ENCODE measurements around the gene WDR1.

The WDR1 gene

DNA sequence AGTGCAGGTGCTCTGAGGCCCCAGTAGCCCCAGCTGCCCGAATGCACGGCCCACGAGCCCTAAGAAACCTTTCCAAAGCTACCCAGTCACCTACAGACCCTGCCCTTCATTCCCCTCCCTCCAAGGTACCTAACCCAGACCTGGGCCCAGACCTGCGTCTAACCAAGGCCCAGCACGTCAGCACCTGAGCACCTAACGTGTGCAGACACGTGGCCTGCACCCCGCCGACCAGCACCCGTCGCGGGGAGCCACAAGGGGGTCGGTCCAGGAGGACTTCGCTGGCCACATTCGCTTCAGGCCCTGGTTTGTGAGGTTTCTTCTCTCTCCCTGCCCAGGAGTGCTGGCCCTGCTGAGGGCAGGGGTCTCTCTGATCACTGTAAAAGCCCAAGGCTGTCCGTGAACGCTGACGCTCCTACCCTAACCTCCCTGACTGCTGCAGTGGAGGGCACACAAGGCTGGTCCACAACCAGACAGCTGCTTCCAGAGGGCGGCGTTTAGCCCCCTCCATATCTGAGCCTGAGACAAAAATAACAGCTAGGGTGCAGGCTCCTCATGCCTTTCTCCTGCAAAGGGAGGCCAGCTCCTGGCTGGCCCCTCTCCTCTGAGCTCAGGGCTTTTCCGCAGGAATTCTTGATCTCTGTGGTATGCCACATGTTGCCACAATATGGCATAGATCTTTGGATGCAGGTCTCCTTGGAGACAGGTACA is 31.8 kb downstream of the WDR1 start:
- Histone ChIP-seq H3K4me1 (ENCODE audit: control insufficient read depth in 2 of 2, insufficient read depth in 2 of 2, low read length in 2 of 2) (peaks cover 5 to 6% of the 10 kb centered on the region in 2 donors), H3K9ac (ENCODE audit: low read depth in 1 of 2, low read length in 2 of 2) (no peak overlapping the region), H3K36me3 (ENCODE audit: control insufficient read depth in 2 of 2, insufficient read depth in 2 of 2, low read length in 2 of 2) (peaks cover 85 to 96% of the 10 kb centered on the region in 2 donors), H3K9me3 (ENCODE audit: control insufficient read depth in 2 of 2, low read length in 2 of 2) (no peaks in the 10 kb centered on the region), H3K4me3 (ENCODE audit: low read length in 2 of 2) (no peak overlapping the region), H3K27me3 (ENCODE audit: control insufficient read depth in 2 of 2, insufficient read depth in 2 of 2, low read length in 2 of 2) (no peaks in the 10 kb centered on the region), H3K27ac (ENCODE audit: low read depth in 2 of 2, low read length in 2 of 2) (peak overlapping the region in 1 of 2 donors; percentile 23)

GRCh38 chr4:10083861-10084641 is 32.5 kb downstream of the WDR1 start:
- Histone ChIP-seq H3K27ac (ENCODE audit: low read depth in 2 of 2, low read length in 2 of 2) (peak overlapping the region in 1 of 2 donors; percentile 23), H3K9me3 (ENCODE audit: control insufficient read depth in 2 of 2, low read length in 2 of 2) (no peaks in the 10 kb centered on the region)

GRCh38 chr4:10083331-10083771 is 33.2 kb downstream of the WDR1 start:
- Histone ChIP-seq H3K36me3 (ENCODE audit: control insufficient read depth in 2 of 2, insufficient read depth in 2 of 2, low read length in 2 of 2) (peaks cover 99% of the 10 kb centered on the region in 2 donors), H3K4me3 (ENCODE audit: low read length in 2 of 2) (no peak overlapping the region), H3K27me3 (ENCODE audit: control insufficient read depth in 2 of 2, insufficient read depth in 2 of 2, low read length in 2 of 2) (no peaks in the 10 kb centered on the region), H3K9me3 (ENCODE audit: control insufficient read depth in 2 of 2, low read length in 2 of 2) (no peaks in the 10 kb centered on the region), H3K27ac (ENCODE audit: low read depth in 2 of 2, low read length in 2 of 2) (no peak overlapping the region), H3K4me1 (ENCODE audit: control insufficient read depth in 2 of 2, insufficient read depth in 2 of 2, low read length in 2 of 2) (no peaks in the 10 kb centered on the region), H3K9ac (ENCODE audit: low read depth in 1 of 2, low read length in 2 of 2) (no peak overlapping the region)

More at GRCh38 chr4:10083861-10084641, 32.5 kb downstream of the WDR1 start:
- H3K27me3 ChIP-seq (ENCODE audit: control insufficient read depth in 2 of 2, insufficient read depth in 2 of 2, low read length in 2 of 2), result no peaks in the 10 kb centered on the region
- H3K4me1 ChIP-seq (ENCODE audit: control insufficient read depth in 2 of 2, insufficient read depth in 2 of 2, low read length in 2 of 2), result peaks cover 0 to 3% of the 10 kb centered on the region in 2 donors
- H3K36me3 ChIP-seq (ENCODE audit: control insufficient read depth in 2 of 2, insufficient read depth in 2 of 2, low read length in 2 of 2), result peaks cover 93 to 98% of the 10 kb centered on the region in 2 donors
- no peak overlapping the region for H3K4me3 ChIP-seq (ENCODE audit: low read length in 2 of 2)
- H3K9ac ChIP-seq (ENCODE audit: low read depth in 1 of 2, low read length in 2 of 2), result no peak overlapping the region

DNA sequence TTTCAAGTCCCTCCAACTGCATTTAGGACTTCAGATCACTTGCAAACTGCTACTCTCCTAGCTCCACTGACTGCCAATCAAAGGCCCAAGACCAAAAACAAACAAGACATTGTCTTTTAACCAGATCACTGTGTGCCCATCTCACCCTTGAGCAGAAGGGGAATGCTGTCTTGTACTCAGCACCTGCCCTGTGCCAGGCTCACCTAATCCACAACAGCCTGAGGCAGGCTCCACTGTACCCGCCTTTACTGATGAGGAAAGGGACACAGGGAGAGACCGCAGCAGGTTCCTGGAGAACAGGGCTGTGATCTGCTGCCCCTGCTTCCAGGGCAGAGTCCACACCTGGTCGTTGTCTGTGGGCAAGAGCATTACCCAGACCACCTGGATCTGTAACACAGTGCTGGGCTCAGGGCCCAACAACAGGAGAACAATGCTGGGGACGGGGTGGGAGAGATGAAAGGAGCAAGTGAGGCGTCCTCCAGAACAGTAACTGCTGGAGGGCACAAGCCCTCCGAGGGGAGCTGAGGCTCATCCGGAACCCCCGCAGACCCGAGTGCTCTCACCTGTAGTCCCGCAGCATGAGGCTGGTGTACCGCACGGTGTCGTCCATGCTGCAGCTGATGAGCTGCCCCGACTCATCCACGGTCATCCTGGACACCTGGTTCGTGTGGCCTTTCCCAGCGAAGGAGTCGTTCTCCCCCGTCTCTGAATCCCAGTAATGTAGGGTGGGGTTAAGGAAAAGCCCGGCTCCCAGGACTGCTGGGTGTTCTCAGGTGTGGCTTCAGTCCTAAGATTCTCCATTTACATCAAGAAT is 33.9 kb downstream of the WDR1 start:
- no peaks in the 10 kb centered on the region for H3K4me1 ChIP-seq (ENCODE audit: control insufficient read depth in 2 of 2, insufficient read depth in 2 of 2, low read length in 2 of 2)
- no peaks in the 10 kb centered on the region for H3K9me3 ChIP-seq (ENCODE audit: control insufficient read depth in 2 of 2, low read length in 2 of 2)
- H3K27ac ChIP-seq (ENCODE audit: low read depth in 2 of 2, low read length in 2 of 2), result no peak overlapping the region
- no peak overlapping the region for H3K9ac ChIP-seq (ENCODE audit: low read depth in 1 of 2, low read length in 2 of 2)
- no peaks in the 10 kb centered on the region for H3K27me3 ChIP-seq (ENCODE audit: control insufficient read depth in 2 of 2, insufficient read depth in 2 of 2, low read length in 2 of 2)
- H3K36me3 ChIP-seq (ENCODE audit: control insufficient read depth in 2 of 2, insufficient read depth in 2 of 2, low read length in 2 of 2), result peaks cover 99% of the 10 kb centered on the region in 2 donors
- no peak overlapping the region for H3K4me3 ChIP-seq (ENCODE audit: low read length in 2 of 2)

DNA sequence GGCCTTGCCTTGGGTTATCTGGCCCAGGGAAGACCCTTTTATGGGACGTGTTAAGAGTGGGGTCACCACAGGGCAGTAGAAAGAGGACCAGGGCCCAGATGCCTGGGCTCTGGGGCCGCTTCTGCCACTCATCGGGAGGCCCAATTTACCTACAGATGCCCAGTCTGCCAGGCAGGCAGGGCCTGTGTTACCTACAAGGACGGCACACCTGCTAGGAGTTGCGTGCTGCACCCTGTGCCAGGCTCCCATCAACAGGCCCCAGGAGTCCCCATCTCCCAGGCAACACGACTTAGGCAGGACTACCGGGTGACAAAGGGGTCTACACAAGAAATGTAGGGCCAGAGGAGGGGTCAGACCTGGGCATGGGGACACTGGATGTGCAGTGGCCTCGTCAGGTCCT is 34.6 kb downstream of the WDR1 start:
- no peak overlapping the region for H3K4me3 ChIP-seq (ENCODE audit: low read length in 2 of 2)
- H3K27me3 ChIP-seq (ENCODE audit: control insufficient read depth in 2 of 2, insufficient read depth in 2 of 2, low read length in 2 of 2), result no peaks in the 10 kb centered on the region
- no peaks in the 10 kb centered on the region for H3K4me1 ChIP-seq (ENCODE audit: control insufficient read depth in 2 of 2, insufficient read depth in 2 of 2, low read length in 2 of 2)
- no peak overlapping the region for H3K9ac ChIP-seq (ENCODE audit: low read depth in 1 of 2, low read length in 2 of 2)
- no peak overlapping the region for H3K27ac ChIP-seq (ENCODE audit: low read depth in 2 of 2, low read length in 2 of 2)
- H3K9me3 ChIP-seq (ENCODE audit: control insufficient read depth in 2 of 2, low read length in 2 of 2), result no peaks in the 10 kb centered on the region
- H3K36me3 ChIP-seq (ENCODE audit: control insufficient read depth in 2 of 2, insufficient read depth in 2 of 2, low read length in 2 of 2), result peaks cover 99% of the 10 kb centered on the region in 2 donors

DNA sequence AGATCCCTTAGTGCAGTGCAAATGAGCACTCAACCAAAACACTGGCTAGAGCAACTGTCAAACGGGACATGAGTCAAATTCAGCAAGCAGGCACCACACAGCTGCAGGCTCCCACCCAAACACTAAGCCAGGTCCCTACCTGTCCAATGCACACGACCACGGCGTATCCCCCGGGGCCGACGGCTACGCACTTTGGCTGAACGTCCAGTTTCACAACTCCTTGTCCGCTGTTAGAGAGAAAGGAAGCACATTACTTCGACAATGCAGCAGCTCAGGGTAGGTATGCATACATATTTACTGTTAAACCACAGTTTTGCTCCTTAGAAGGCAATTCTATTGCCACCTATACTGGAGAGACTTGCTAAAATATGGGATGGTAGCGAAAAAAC is 35.4 kb downstream of the WDR1 start:
- no peaks in the 10 kb centered on the region for H3K9me3 ChIP-seq (ENCODE audit: control insufficient read depth in 2 of 2, low read length in 2 of 2)
- H3K27ac ChIP-seq (ENCODE audit: low read depth in 2 of 2, low read length in 2 of 2), result no peak overlapping the region
- H3K27me3 ChIP-seq (ENCODE audit: control insufficient read depth in 2 of 2, insufficient read depth in 2 of 2, low read length in 2 of 2), result no peaks in the 10 kb centered on the region
- H3K9ac ChIP-seq (ENCODE audit: low read depth in 1 of 2, low read length in 2 of 2), result no peak overlapping the region
- no peaks in the 10 kb centered on the region for H3K4me1 ChIP-seq (ENCODE audit: control insufficient read depth in 2 of 2, insufficient read depth in 2 of 2, low read length in 2 of 2)
- no peak overlapping the region for H3K4me3 ChIP-seq (ENCODE audit: low read length in 2 of 2)
- H3K36me3 ChIP-seq (ENCODE audit: control insufficient read depth in 2 of 2, insufficient read depth in 2 of 2, low read length in 2 of 2), result peaks cover 99% of the 10 kb centered on the region in 2 donors

GRCh38 chr4:10080589-10081217 is 35.9 kb downstream of the WDR1 start:
- H3K4me1 ChIP-seq (ENCODE audit: control insufficient read depth in 2 of 2, insufficient read depth in 2 of 2, low read length in 2 of 2), result no peaks in the 10 kb centered on the region
- no peaks in the 10 kb centered on the region for H3K9me3 ChIP-seq (ENCODE audit: control insufficient read depth in 2 of 2, low read length in 2 of 2)
- H3K27ac ChIP-seq (ENCODE audit: low read depth in 2 of 2, low read length in 2 of 2), result no peak overlapping the region
- H3K27me3 ChIP-seq (ENCODE audit: control insufficient read depth in 2 of 2, insufficient read depth in 2 of 2, low read length in 2 of 2), result no peaks in the 10 kb centered on the region
- no peak overlapping the region for H3K4me3 ChIP-seq (ENCODE audit: low read length in 2 of 2)
- H3K9ac ChIP-seq (ENCODE audit: low read depth in 1 of 2, low read length in 2 of 2), result no peak overlapping the region
- H3K36me3 ChIP-seq (ENCODE audit: control insufficient read depth in 2 of 2, insufficient read depth in 2 of 2, low read length in 2 of 2), result peaks cover 99% of the 10 kb centered on the region in 2 donors

- Histone ChIP-seq H3K9ac (ENCODE audit: low read depth in 1 of 2, low read length in 2 of 2) (no peak overlapping the region), H3K27me3 (ENCODE audit: control insufficient read depth in 2 of 2, insufficient read depth in 2 of 2, low read length in 2 of 2) (no peaks in the 10 kb centered on the region), H3K4me3 (ENCODE audit: low read length in 2 of 2) (no peak overlapping the region), H3K4me1 (ENCODE audit: control insufficient read depth in 2 of 2, insufficient read depth in 2 of 2, low read length in 2 of 2) (no peaks in the 10 kb centered on the region), H3K36me3 (ENCODE audit: control insufficient read depth in 2 of 2, insufficient read depth in 2 of 2, low read length in 2 of 2) (peaks cover 98 to 99% of the 10 kb centered on the region in 2 donors), H3K27ac (ENCODE audit: low read depth in 2 of 2, low read length in 2 of 2) (no peak overlapping the region), H3K9me3 (ENCODE audit: control insufficient read depth in 2 of 2, low read length in 2 of 2) (no peaks in the 10 kb centered on the region)
These were observed 36.5 kb downstream of the WDR1 start for GRCh38 chr4:10079912-10080588.

- peaks cover 98 to 99% of the 10 kb centered on the region in 2 donors for H3K36me3 ChIP-seq (ENCODE audit: control insufficient read depth in 2 of 2, insufficient read depth in 2 of 2, low read length in 2 of 2)
- H3K4me3 ChIP-seq (ENCODE audit: low read length in 2 of 2), result no peak overlapping the region
- no peaks in the 10 kb centered on the region for H3K9me3 ChIP-seq (ENCODE audit: control insufficient read depth in 2 of 2, low read length in 2 of 2)
- H3K27me3 ChIP-seq (ENCODE audit: control insufficient read depth in 2 of 2, insufficient read depth in 2 of 2, low read length in 2 of 2), result no peaks in the 10 kb centered on the region
- no peak overlapping the region for H3K27ac ChIP-seq (ENCODE audit: low read depth in 2 of 2, low read length in 2 of 2)
- no peak overlapping the region for H3K9ac ChIP-seq (ENCODE audit: low read depth in 1 of 2, low read length in 2 of 2)
- no peaks in the 10 kb centered on the region for H3K4me1 ChIP-seq (ENCODE audit: control insufficient read depth in 2 of 2, insufficient read depth in 2 of 2, low read length in 2 of 2)
These were observed 37.3 kb downstream of the WDR1 start for GRCh38 chr4:10079256-10079655.

Data from mucosa of rectum (tissue), 2 donors.